MM.1S (cell line): ENCODE data around the gene GPR180.

Experiments
- DNase-seq: peaks from one replicate; pipeline ENCODE4 v3.0.0-alpha.2; 2015
- H2AFZ ChIP-seq: fragments of 300-600 bp; sonication (generic); 2 replicates; pipeline ENCODE4 v1.6.0; 2016; ENCODE audit warnings: antibody characterized with exemption, low read length
- H3F3A ChIP-seq: fragments of 300-600 bp; sonication (generic); 2 replicates; pipeline ENCODE4 v1.6.1; 2016; ENCODE audit warnings: mild to moderate bottlenecking, antibody characterized with exemption, low read length, moderate library complexity, mixed read lengths; ENCODE audit not compliant: insufficient read depth
- H3K27ac ChIP-seq: fragments of 300-600 bp; sonication (generic); 2 replicates; pipeline ENCODE4 v1.5.1; 2016; ENCODE audit warnings: mild to moderate bottlenecking, low read length
- H3K27me3 ChIP-seq: fragments of 300-600 bp; sonication (generic); replicated peaks from 2 replicates; pipeline ENCODE4 v1.6.0; 2016; ENCODE audit warnings: low read length; ENCODE audit not compliant: insufficient read depth
- H3K36me3 ChIP-seq: fragments of 300-600 bp; sonication (generic); replicated peaks from 2 replicates; pipeline ENCODE4 v1.6.1; 2016; ENCODE audit warnings: mild to moderate bottlenecking, low read length, mixed read lengths; ENCODE audit not compliant: insufficient read depth
- H3K4me1 ChIP-seq: fragments of 300-600 bp; sonication (generic); 2 replicates; pipeline ENCODE4 v1.6.1; 2016; ENCODE audit warnings: low read length, mixed read lengths
- H3K4me2 ChIP-seq: fragments of 300-600 bp; sonication (generic); 2 replicates; pipeline ENCODE4 v1.6.0; 2016; ENCODE audit warnings: low read depth, low read length
- H3K4me3 ChIP-seq: fragments of 300-600 bp; sonication (generic); 2 replicates; pipeline ENCODE4 v1.5.1; 2016; ENCODE audit warnings: low read length, mixed read lengths
- H3K79me2 ChIP-seq: fragments of 300-600 bp; sonication (generic); 2 replicates; pipeline ENCODE4 v1.6.1; 2016; ENCODE audit warnings: mixed run types, low read length, mixed read lengths
- H3K9ac ChIP-seq: fragments of 300-600 bp; sonication (generic); 2 replicates; pipeline ENCODE4 v1.6.1; 2016; ENCODE audit warnings: low read length, mixed read lengths
- H3K9me2 ChIP-seq: fragments of 300-600 bp; sonication (generic); replicated peaks from 2 replicates; pipeline ENCODE4 v1.6.1; 2016; ENCODE audit warnings: mild to moderate bottlenecking, low read length, mixed read lengths; ENCODE audit not compliant: insufficient read depth
- H3K9me3 ChIP-seq: fragments of 300-600 bp; sonication (generic); replicated peaks from 2 replicates; pipeline ENCODE4 v1.6.1; 2016; ENCODE audit warnings: mild to moderate bottlenecking, low read length, mixed read lengths; ENCODE audit not compliant: insufficient read depth
- H4K20me1 ChIP-seq: fragments of 300-600 bp; sonication (generic); 2 replicates; pipeline ENCODE4 v1.6.1; 2016; ENCODE audit warnings: mild to moderate bottlenecking, low read length, moderate library complexity, mixed read lengths; ENCODE audit not compliant: insufficient read depth
- CTCF ChIP-seq: fragments of 300-600 bp; sonication (generic); IDR thresholded peaks from 2 replicates; pipeline ENCODE4 v1.5.1; 2016; ENCODE audit warnings: antibody characterized with exemption, low read length, mixed read lengths
- EZH2 ChIP-seq: fragments of 300-600 bp; sonication (generic); optimal IDR thresholded peaks from 2 replicates; pipeline ENCODE3; 2017; ENCODE audit warnings: low read depth, mild to moderate bottlenecking, antibody characterized with exemption, low read length, mixed read lengths
- EZH2phosphoT487 ChIP-seq: fragments of 300-600 bp; sonication (generic); IDR thresholded peaks from 2 replicates; pipeline ENCODE4 v1.6.1; 2018; ENCODE audit warnings: antibody characterized with exemption, low read length

Gene GPR180

GRCh38 chr13:94646904-94647303 is 45.2 kb downstream of the GPR180 start:
- Histone ChIP-seq H3K36me3 (no peaks in the 10 kb centered on the region), H3K27me3 (no peaks in the 10 kb centered on the region), H3K27ac (no peak overlapping the region), H3K9ac (no peak overlapping the region), H3K9me3 (no peaks in the 10 kb centered on the region), H3K4me3 (no peak overlapping the region), H3K4me1 (peaks cover 12% of the 10 kb centered on the region), H3F3A (no peaks in the 10 kb centered on the region), H2AFZ (no peak overlapping the region), H3K9me2 (no peaks in the 10 kb centered on the region), H4K20me1 (no peaks in the 10 kb centered on the region), H3K4me2 (peak overlapping the region; percentile 28), H3K79me2 (no peaks in the 10 kb centered on the region)
- TF ChIP-seq EZH2 = no peak
- no peak for TF ChIP-seq EZH2phosphoT487
- TF ChIP-seq CTCF = no peak
- DNase-seq = no peak

- no peaks in the 10 kb centered on the region for H3F3A ChIP-seq
- no peak overlapping the region for H3K4me3 ChIP-seq
- no peaks in the 10 kb centered on the region for H3K36me3 ChIP-seq
- no peak overlapping the region for H3K27ac ChIP-seq
- H3K4me2 ChIP-seq = no peak overlapping the region
- H3K4me1 ChIP-seq = peaks cover 3% of the 10 kb centered on the region; the same call in 1 of the 2 replicates
- no peak overlapping the region for H3K9ac ChIP-seq
- no peak for TF ChIP-seq EZH2phosphoT487
- TF ChIP-seq EZH2 = no peak
- TF ChIP-seq CTCF = no peak
- no peaks in the 10 kb centered on the region for H3K27me3 ChIP-seq
- H3K9me2 ChIP-seq = no peaks in the 10 kb centered on the region
- H4K20me1 ChIP-seq = no peaks in the 10 kb centered on the region
- no peaks in the 10 kb centered on the region for H3K9me3 ChIP-seq
- H3K79me2 ChIP-seq = no peaks in the 10 kb centered on the region
- no peak for DNase-seq
- no peak overlapping the region for H2AFZ ChIP-seq
These were observed 54.5 kb downstream of the GPR180 start for GRCh38 chr13:94656176-94656575.

- DNase-seq = peak; percentile 44
- no peak overlapping the region for H3K4me3 ChIP-seq
- no peaks in the 10 kb centered on the region for H3K36me3 ChIP-seq
- peaks cover 3% of the 10 kb centered on the region; the same call in 1 of the 2 replicates for H3K4me1 ChIP-seq
- H3K79me2 ChIP-seq = no peaks in the 10 kb centered on the region
- no peak overlapping the region for H2AFZ ChIP-seq
- H3K9me2 ChIP-seq = no peaks in the 10 kb centered on the region
- H3K9ac ChIP-seq = no peak overlapping the region
- H3K4me2 ChIP-seq = no peak overlapping the region
- H3K27me3 ChIP-seq = no peaks in the 10 kb centered on the region
- H3K27ac ChIP-seq = no peak overlapping the region
- no peak for TF ChIP-seq CTCF
- TF ChIP-seq EZH2phosphoT487 = no peak
- no peak for TF ChIP-seq EZH2
- H3K9me3 ChIP-seq = no peaks in the 10 kb centered on the region
- H4K20me1 ChIP-seq = no peaks in the 10 kb centered on the region
- no peaks in the 10 kb centered on the region for H3F3A ChIP-seq
These were observed 55.1 kb downstream of the GPR180 start for GRCh38 chr13:94656766-94657165.
